ENCODE data around the gene TMCO4.
A peak's percentile ranks its signal among the peaks of the same experiment; 100 is the strongest.

TMCO4 gene

DNA sequence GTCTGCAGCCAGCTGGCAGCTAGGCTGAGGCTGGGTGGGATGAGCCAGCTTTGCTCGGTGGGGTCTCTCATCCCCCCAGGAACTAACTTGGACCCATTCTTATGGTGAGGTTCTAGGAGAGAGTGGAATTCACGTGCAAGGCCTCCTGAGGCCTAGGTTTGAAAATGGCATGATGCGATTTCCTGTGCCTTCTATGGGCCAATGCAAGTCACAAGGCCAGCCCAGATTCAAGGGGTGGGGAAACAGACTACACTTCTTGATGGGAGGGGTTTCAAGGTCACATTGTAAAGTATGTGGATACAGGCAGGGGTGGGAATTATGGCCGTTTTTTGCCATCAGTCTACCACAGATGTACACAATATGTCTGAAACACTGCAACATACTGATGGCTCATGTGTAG is 86.8 kb downstream of the TMCO4 start:
- DNase-seq, result no peak

DNA sequence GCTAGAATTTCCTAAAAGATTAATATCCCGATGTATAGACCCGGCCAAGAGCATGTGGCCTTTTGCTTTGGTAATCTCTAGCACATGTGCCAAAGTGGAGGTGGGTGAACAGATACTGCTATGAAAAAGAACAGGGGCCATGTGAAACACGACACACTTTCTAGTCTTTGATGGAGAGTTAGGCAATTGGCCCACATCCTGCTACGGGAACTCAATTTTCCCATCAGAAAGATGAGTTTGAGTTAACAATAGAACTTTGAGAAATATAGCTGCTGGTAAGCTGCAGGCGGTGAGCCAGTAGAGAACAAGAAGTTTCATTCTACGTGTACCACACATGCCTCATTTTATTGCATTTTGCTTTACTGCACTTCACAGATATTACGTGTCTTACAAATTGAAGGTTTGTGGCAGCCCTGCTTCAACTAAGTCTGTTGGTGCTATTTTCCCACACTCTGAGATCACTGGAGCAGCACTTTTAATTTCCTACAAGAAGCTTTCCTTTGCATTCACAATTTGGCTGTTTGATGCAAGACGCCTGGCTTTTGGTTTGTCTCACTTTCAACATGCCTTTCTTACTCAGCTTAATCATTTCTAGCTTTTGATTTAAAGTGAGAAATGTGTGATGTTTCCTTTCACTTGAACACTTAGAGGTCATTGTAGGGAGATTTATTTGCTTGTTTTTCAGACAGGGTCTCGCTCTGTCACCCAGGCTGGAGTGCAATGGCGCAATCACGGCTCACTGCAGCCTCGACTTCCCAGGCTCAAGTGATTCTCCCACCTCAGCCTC is 88.7 kb downstream of the TMCO4 start:
- DNase-seq, result peak; percentile 63

DNA sequence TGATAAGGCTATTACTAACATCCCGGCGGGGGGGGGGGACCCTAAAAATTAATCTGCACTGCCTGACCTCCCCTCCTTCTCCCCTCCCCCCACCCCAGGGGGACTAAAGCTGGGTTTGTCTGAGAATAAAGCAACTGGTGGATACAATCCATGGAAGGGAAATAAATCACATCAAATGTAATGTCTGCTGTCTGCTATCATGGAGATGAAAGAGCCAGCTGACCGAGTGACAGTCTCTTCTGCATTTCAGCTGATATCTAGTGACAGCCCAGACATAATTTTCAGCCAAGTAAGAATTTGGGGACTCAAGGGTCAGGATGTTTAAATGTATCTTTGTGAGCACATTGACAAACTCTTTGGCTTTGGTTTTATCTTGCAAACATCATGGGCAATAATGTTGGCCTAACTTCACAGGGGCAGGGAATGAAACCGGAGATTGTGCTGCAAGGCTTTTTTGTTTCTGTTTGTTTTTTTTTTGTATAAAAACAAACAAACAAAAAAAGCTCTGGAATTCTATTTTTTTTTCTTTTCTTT is 90.4 kb downstream of the TMCO4 start:
- DNase-seq, result no peak

DNA sequence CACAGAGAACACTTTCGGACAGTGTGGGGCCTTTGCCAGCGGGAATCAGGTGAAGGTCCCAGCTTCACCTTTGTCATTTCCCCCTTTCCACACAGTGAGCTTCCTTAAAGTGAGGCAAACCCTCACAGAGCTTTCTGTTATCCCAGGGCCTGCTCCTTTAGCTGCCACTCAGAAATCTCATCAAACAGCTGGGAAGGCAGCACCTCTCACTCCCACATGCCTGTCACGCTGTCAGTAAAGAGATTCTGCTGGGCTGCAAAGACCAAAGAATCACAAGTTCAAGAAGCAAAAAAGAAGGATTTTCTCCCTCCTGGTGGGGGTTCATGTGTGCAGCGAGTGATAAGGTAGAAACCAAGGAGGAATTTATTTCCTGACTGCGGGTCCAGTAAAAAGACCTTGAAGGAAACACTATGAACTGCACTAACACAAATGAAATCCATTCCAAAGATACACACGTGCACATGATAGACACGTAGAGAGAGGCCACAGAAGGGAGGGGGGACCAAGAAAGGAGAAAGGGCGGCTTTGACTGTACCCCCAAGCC is 91.1 kb downstream of the TMCO4 start:
- DNase-seq, result no peak

DNA sequence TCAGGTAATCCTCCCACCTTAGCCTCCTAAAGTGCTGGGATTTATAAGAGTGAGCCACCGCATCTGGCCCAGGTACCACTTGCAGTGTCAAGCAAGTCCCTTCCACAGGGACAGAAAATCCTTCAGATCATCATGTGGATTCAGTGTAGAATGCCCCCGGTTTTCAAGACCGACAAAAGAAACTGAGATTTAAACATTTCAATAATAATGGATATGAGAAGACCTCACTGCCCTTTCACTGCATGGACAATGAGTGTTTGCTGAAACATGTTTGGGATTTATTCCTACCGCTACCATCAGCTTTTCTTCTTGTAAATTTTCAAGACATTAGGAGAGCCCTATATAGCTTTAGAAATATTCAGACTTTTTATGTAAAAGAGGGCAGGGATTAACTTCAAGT is 93.6 kb downstream of the TMCO4 start:
- no peak for DNase-seq

DNA sequence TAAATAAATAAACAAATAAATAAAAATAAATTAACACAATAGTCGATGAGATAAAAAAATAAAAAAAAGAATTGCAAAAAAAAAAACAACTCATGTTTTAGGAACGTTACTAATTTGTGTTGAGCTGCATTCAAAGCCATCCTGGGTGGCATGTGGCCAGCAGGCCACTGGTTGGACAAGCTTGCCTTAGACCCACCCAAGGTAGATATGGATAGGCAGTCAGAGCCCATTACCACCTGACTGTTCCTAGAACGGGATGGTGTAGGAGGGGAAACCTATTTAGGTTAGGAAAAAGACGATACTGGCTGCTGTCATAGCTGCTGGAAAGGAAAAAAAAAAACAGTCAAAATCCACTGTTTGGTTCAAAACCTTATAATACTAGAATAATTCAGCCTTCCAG is 94.3 kb downstream of the TMCO4 start:
- no peak for DNase-seq

DNA sequence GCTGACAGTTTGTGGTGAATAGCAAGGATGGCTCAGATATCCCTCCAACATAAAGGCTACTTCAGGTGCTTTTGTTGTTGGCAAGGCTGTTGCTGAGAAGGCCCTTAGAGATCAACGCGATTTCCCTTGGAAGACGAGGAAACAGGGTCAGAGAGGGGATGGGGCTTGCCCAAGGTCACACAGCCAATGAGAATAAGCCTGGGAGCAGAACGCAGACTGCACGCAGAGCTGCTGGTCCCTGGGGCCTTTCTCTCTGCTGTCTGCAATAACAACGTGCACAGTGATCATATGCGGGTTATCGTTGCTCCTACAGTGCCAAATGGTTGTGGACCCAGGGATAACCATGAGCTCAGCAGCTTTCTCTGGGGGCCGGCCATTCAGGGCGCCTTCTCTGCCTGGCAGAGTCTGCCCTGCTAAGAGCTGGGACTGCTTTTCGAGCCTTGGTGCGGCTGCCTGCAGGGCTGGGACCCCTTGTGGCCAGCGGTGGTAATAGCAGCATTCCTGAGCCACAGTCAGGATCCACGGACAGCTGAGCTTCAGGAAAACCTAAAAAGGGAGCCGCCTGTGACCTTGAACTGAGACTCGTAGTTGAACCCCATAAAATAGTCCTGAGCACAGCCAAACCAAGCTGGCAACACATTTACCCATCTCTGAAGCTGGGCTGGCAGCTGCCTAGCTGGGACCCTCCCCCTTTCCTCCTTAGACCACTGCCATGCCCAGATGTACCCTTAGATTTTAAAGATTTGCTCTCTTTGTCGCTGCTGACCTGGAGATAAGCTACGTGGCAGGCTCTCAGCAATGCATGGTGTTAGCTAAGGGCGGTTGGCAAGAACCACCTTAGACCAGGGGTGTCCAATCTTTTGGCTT is 95.2 kb downstream of the TMCO4 start:
- DNase-seq, result peak; percentile 50

DNA sequence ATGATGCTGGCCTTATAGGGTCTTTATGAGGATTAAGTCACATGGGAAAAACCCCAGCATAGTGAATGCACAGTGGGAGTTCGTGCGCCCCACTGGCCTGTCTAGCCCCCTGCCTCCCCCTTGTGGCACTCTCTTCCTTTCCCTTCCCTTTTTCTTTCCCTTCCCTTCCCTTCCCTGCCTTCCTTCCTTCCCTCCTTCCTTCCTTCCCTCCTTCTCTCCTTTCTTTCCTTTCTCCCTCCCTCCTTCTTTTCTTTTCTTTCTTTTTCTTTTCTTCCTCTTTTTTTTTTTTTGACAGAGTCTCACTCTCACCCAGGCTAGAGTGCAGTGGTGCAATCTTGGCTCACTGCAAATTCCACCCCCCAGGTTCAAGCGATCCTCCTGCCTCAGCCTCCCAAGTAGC is 96.4 kb downstream of the TMCO4 start:
- DNase-seq, result no peak

DNA sequence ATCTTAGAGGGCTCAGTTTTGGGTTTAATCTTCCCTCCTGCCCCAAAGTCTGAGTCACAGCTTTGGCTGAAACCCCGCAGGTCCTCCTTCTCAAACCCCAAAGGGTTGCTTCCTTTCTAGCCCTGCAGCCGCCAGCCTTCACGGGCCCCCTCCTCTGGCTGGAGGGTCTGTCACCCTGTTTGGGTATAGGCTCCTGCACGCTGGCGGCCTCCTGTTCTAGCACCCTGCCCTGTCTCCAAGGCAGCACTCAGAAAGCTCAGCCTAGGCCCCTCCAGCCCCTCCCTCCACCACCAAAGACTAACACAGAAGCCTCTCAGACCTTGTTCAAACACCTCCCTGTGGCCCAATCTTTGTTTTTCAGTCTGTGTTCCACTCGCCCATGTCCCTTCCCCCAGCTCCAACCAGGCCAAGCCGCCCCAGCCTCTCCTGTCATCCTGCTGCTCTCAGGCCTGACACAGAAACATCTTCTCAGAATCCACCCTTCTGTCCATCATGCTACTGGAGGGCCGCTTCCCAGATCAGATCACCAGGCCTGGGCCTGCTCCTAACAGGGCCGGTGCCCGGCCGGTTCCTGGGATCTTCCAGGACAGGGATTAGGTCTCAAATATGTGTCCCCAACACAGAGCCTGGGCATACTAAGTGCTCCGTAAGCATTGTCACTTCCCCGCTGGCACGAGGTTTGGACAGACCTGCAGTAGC is 99.5 kb downstream of the TMCO4 start:
- no peak for DNase-seq

DNA sequence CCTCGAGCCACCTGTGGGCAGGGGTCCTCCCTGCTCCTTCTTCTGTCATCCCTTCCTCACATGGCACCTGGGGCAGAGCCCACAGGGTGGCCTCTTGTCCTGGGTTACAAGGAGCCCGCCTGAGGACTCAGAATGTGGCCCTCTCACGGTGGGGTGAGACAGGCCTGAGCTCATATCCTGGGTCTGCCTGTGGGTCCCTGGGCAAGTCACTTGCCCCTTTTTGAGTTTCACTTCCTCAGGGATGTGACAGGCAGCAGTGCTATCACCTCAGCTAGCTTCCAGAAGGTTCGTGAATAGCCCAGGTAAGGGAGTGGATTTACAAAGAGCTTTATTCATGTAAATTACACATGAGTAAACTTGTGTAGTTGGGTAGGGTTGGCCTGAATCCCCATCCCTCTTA is 101.5 kb downstream of the TMCO4 start:
- no peak for DNase-seq

DNA sequence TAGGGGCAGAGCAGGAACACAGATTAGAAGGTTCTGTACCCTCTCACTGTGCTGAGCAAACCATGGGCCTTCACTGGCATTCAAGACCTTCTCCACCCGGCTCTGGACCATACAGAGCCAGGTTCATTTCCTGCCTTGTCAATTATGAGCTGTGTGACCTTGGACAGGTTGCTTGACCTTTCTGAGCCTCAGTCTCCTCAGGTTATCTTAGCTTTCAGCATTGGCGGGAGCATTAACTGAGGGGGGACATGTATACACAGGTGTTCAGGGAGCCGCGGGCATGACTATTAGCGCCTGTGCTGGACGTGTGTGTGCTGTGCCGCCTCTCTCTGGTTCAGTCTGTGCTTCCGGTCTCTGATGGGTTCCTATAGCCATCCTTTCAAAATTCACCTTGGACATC is 102.9 kb downstream of the TMCO4 start:
- no peak for DNase-seq

DNA sequence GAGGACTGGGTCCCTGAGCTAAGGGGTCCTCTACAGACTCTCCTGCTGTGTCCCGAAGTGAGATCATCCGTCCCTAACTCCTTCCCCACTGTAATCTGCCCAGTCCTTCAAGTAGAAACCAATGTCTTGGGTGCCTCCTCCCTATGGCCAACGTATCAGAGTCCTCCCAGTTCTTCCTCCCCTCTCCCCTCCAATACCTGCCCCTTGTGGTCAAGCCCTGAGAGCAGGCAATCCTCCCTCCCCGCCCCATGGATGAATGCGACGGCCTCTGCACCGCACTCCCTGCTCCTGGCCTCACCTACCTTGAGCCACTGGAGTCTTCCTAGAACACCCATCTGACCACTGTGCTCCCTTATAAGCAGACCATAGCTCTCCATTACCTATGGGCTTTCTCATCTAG is 103.9 kb downstream of the TMCO4 start:
- no peak for DNase-seq

DNA sequence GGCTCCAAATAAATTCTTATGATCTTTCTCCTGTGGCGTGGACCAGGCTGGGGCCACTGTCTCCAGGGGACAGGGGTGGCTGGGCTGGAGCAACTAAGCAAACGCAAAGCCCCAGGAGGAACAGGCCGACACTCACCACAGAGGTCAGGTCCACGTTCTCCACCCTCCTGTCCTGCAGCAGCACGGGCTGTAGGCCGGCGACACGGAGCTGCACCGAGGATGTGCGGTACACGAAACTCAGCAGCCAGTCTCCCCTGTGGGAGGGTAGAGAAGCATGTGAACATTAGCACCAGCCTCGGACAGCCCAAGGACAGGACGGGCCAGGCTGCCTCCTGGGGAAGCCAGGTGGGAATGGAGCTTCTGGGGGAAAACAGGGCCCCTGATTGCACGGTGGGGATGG is 105.4 kb downstream of the TMCO4 start:
- DNase-seq, result no peak

DNA sequence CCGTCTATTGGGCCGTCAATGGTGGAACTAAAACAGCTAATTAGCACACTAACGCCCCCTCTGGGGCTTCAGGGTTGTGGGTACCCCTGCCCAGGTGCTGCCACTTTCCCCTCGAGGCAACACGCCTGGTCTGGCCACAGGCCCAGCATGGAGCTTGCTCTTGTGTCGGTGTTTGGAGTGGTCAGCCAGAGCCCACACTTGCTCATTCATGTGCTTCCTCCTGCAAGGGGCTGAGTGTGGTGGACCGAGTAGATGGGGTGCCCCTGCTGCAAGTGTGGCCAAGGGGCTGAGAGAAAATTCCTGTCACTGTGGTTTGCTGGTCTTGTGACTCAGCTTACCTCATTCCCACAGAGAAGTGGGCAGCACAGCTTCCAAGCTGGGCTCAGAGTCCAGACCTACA is 109.4 kb downstream of the TMCO4 start:
- DNase-seq, result no peak

DNA sequence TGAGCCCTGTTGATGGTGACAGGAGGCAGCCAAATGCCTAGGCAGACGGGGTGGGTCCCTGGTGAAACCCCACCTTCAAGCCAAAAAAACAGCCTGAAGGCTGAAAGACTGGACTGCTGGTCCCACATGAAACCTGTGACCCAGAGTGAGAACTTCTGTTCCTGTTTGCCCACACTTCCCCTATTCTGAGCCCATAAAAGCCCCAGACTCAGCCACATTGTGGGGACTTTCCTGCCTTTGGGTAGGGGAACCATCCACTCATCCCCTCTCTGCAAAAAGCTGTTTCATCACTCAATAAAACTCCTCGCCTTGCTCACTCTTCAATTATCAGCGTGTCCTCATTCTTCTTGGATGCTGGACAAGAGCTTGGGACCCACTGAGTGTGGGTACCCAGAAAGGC is 109.9 kb downstream of the TMCO4 start:
- no peak for DNase-seq

DNA sequence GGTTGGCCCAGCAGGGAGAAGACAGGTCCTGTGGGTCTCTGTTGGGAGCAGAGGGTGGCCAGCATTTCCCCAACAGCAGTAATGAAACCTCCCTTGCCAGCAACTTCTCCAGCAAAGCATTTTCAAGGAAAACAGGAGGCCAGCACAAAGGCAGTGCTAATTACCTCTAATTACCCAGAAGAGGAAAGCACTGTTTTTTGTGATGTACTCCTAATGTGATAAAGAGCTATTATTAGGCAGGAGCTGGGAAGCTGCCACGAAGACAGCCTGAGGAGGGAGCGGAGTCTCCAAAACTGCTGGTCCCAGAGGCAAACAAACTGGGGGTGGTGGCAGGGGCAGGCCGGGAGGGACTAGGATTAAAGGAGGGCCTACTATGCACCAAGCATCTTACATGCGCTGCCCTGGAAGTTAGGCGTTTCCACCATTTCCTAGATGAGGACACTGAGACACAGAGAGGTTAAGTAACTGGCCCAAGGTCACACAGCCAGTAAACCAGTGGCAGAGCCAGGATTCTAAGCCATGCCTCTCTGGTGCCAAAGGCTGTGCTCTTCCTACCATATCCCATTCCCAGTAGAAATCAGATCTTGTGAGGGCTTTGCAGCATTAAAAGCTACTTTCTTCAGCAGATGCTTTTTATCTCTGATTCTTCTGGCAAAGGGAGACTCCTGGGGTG is 110.5 kb downstream of the TMCO4 start:
- no peak for DNase-seq

DNA sequence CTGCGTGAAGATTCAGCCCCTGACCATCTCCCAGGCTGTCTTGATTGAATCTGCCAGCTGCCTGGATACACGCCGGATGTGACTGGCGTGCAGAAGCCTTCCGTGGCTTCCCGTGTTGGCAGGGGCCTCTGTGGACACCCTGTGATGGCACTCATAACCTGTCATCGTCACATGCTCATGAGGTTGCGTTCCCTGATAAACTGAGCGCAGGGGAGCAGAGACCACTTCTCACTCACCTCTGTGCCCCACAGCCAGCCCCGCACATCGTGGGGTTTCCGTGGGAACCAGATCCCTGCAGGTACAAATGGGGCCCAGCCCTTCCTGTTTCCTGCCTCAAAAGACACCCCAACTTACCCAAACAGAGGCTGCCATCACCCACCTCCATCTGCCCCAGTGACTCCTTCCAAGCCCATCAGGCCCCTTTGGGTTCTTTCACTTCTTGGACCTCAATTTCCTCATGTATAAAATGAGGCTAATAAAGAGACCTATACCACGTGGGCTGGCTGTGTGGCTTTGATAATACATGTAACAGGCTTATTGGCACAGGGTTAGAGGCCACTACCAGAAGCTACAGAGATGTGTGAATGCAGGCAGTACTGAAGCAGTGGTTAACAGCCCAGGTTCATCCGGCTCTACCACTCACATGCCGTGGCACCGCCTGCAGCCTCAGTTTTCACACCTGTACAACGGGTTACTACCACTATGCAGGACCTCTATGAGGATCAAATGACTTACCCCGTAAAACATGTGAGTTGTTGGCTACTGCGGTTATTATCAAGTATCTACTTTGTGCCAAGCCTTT is 111.5 kb downstream of the TMCO4 start:
- peak; percentile 26 for DNase-seq

DNA sequence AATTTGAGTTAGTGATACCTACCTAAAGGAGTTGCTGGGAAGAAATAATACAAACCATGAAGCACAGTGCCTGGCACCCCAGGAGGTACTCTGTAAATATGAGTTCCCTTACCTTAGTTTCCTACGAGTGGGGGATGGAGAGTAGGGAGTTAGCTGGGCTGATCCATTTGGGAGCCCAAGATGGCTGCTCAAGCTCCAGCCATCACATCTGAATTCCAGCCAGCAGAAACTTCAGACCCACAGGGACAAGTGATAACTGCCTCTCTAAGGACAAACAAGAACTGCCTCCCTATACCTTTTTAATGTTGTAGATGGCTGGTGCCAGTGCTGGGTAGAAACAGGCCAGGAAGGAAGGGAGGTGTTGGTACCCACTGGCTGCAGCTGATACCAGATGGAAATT is 112.3 kb downstream of the TMCO4 start:
- DNase-seq, result no peak

DNA sequence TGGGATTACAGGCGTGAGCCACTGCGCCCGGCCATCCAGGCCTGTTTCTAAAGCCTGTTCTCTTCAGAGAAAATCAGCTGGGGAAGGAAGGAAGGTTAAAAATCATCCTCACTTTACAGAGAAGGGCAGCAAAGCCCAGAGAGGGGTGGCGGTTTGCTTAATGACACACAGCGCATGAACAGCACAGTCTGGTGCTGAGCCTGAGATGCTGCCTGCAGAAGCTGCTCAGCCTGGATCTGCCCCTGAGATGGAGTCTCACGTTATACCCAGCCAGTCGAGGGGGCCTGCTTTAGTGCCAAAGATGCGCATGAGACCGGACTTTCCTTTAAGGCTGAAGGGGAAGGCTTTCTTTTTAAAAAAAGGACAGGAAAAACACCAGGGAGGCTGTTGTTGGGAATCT is 113.7 kb downstream of the TMCO4 start:
- DNase-seq, result no peak

DNA sequence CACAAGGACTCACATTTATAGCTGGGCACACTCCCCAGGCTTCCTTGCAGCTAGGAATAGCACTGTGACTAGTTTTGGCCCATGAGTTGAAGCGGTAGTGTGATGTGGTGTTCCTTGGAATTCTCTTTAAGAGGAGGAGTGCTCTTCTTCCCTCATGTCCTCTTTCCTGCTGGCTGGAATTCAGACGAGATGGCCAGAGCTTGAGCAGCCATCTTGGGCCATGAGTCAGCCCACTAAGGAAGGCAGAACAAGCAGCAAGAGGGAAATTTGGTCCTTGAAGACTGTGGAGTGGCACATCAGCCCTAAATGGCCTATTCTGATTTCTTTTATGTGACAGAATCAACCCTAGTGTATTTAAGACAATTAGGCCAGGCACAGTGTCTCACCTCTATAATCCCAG is 115.0 kb downstream of the TMCO4 start:
- DNase-seq, result no peak

DNA sequence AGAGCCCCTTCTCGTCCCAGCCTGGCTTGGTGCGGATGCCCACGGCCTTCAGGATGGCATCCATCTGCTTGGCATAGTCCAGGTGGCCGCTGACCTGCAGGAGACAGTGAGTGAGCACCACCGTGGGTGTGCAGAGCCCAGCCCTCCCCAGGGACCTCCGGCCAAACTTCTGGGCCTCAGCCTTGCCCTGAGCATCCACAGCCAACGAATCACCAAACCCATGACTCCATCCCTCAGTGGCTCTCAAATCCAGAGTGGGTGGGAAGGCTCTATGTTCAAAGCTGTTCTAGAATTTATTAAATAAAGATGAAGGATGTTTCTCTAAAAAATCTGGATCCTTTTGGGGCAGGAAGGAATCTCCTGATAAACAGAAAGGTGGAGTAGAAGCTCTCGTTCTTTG is 116.4 kb downstream of the TMCO4 start:
- no peak for DNase-seq

DNA sequence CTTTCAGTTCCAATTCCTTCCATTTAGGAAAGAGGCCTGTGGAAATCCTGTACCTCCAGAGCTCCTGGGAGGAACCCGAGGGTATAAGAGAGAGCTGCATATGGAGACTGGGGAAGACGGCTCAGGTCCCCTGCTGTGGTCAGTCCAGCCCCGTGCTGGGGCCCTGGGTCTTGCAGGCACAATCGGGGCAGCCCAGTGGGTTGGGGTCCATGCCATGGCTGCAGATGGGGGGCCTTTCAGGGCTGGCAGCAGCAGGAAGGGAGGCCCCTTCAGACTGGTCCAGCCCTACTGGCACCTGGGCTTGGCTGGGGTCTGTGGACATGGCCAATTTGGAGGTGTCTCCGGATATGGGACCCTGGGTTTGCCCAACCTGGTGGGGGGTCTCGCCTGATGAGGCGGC is 116.8 kb downstream of the TMCO4 start:
- DNase-seq, result no peak

All from stimulated activated CD4-positive, alpha-beta T cell treated with anti-CD3 and anti-CD28 coated beads, Interleukin-1b, Interleukin-23, amount 100 ng/mL, for 48 hours (primary cell).